GM18520 (cell line): ENCODE data around the gene FOXM1.
A peak's percentile ranks its signal among the peaks of the same experiment; 100 is the strongest.

Experiments
- ATAC-seq: cut with Tn5 transposase; IDR thresholded peaks from one replicate; pipeline ENCODE4 v1.9.1; 2021; ENCODE audit not compliant: unreplicated experiment

Gene FOXM1

DNA sequence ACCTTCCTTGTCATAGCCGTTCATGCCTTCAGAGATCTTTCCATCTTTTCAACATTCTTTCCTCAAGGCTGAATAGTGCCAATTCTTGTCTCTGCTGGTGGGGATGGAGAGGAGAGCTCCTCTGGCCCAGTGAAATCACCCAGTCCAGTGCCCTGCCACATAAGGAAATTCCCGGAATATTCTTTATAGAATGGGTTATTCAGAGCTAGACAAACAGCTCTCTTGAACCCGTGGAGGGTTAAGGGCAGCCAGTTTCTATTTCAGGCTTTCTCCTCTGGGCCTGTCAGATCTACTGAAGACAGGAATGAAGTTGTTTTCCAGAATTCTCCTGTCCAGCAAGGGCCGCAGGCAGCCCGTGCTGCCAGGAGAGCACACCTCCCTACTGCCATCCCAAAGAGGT is 34.0 kb downstream of the FOXM1 start:
- no peak for ATAC-seq

DNA sequence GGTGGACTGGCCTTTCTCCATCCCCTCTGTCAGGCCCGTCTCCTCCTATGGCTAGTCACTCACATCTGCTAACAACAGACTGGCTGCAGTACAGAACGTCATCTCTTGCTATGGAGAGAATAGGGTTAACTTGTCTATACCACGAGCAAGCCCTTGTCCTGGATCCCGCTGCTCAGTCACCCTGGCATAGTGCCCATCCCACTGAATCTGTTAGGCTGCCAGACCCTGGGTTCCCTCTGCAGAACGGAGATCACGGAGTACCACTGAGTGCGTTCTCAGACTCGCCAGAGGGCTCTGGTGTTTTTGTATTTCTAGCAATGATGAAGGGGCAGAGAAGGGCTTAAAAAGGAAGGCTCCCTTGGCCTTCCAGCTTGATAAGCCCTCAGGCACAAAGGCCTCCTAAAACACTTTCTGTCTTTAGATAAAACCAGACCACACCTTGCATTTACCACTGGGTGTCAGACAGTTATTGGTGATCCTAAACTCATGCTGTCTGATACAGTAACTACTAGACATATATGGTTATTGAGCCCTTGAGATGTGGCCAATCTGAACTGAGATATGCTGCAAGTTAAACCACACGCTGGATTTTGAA is 35.8 kb downstream of the FOXM1 start:
- no peak for ATAC-seq

DNA sequence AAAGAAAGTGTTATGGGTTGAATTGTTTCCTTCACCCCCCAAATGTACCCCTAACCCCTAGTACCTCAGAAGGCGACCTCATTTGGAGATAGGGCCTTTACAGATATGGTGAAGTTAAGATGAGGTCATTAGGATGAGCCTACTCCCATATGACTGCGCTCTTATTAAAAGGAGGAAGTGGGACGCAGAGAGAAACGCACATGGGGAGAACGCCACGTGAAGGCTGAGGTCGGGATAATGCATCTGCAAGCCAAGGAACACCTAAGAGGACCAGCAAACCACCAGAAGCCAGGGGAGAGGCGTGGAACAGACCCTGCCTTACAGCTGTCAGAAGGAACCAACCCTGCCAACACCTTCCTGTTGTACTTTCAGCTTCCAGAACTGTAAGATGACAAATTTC is 40.4 kb downstream of the FOXM1 start:
- ATAC-seq = no peak

DNA sequence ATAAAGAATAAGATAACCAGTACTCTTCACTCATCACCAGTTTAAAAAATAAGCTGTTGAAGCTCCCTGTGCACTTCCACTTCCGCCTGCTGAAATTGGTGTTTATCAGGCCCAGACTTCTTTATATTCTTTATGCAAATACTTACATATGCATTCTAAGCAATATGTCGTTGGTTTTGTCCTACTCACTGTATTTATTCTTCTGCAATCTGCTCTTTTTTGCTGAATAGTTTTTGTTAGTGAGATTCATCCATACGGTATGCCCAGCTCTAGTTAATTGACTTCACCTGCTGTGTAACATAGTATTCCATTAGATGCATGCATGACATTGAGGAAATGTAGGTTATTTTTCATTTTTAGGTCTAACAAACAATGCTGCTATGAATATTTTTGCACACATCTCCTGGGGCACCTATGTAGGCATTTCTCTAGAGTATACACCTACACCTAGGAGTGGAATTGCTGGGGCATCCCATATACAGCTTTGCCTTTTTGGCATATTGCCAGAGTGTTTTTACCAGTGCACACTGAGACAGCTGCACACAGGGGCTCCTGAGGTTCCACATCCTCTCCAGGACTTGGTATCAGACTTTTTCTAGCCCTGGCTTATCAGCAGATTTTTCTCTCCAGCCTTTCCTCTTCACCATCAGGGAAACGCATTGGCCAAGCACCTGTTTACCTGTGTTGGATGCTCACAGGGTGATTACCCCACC is 41.1 kb downstream of the FOXM1 start:
- ATAC-seq = no peak

DNA sequence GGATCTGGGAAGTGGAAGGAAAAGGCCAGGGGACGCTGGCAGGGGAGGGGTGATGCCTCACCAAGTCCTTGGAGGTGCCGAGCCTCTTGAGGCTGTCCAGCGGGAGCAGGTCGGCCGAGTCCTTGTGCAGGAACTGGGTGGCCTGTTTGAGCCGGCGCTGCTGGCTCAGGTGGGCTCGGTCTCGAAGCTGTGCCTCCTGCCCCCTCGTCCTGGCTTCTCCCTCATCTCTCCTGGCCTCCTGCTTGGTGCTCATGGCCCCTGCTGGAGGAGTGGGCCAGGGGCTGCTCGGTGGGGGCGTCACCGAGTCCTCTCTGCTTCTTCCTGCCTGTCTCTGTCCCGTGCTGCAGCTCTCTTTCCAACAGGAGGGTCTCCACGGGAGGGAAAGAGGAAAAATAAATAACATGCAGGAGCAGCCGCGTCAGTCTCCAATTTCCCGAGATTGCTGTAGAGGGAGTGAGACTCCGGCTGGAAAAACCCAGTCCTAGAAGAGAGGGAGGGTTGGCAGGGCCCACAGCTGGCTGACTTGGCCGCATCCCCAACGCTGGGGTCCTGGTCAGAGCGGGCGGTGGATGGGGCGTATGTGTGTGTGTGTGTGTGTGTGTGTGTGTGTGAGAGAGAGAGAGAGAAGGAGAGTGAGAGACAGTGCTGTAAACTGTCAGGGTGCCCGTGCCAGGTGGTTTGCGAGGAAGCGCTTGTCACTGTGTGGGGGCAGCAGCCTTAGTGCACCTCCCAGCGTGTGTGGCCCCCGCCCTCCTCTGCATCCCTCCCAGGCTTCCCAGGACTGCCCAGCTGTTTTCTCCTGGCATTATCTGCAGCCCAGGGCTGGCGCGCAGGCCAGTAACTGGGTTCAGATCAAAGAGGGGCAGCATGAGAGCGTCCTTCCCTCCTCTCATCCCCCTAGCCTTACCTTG is 42.1 kb downstream of the FOXM1 start, which contains the start of gene NRIP2:
Gene NRIP2, minus strand, starts transcription at position 455 of the 911 bp plus-strand sequence. Its CDS starts 52 bp downstream, at position 403.
- no peak for ATAC-seq

DNA sequence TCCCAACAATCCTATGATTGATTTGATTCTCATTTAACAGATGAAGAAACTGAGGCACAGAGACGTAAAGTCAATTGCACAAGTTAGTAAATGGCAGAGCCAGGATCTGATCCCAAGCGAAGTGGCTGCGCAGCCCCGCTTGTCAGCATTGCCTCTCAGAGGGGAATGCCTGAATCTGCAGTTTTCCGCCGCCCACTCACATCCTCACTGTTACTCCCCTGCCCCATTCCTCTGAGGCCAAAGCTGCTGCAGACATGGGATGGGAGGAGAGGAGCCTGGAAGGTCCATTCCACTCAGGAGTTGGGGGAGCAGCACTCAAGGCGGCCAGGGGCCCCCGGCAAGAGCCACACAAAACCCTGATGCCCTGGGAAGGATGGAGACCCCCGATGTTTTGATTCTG is 43.2 kb downstream of the FOXM1 start:
- no peak for ATAC-seq

DNA sequence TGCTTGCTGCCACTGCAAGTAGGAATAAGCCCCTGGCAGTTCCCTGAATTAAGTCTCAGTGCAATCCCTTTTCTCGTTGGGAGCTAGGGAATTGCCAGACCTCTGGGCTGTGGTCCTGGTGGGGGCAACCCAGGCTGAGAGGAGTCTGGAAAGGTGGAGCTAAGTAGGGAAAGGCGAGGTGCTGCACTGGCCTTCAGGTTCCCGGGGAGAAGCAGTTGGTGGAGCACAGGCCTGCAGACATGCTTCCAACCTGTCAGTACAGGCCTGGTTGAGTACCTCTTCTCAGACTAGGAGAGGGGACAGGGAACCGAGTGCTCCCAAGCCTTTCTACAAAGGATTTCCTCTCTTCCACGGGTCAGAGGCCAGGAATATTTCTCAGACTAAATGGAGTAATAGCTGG is 43.6 kb downstream of the FOXM1 start:
- ATAC-seq = no peak

DNA sequence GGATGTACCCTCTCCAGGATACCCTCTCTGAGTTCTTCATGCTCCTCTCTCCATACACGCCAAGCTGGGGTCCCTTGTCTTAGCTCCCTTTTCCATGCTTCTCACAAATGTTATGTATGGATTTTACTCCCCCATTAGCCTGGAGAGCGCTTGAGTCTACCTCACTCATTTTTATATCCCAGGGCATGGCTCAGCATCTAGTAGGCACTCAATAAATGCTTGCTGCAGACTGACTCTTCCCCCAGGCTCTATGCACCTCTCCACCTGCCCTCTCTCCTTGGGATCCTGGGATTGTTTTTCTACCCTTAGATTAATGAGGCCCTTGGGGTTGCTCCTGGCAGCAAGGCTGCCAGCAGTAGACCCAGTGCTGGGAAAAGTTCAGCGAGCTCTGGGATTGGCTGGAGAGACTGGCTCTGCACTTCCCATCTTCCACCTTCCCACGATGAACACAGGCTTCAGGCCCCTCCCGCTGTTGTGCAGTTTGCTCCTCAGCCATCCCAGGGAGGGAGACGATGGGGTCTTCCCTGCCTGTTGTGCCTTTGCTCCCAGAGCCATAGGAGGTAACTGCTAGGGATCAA is 44.3 kb downstream of the FOXM1 start:
- no peak for ATAC-seq

DNA sequence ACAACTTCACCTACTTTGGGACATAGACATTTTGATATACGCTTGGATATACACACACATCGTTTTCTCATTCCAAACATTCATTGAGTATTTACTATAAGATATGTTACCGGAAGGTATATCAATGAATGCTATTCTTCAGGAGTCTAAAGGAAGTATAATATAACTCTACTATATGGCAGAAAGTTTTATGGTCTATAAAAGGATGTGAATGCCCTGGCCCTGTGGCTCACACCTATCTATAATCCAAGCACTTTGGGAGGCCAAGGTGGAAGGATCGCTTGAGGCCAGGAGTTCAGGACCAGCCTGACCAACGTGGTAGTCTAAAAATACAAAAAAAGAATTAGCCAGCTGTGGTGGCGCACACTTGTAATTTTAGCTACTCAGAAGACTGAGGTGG is 47.7 kb downstream of the FOXM1 start:
- ATAC-seq = no peak

DNA sequence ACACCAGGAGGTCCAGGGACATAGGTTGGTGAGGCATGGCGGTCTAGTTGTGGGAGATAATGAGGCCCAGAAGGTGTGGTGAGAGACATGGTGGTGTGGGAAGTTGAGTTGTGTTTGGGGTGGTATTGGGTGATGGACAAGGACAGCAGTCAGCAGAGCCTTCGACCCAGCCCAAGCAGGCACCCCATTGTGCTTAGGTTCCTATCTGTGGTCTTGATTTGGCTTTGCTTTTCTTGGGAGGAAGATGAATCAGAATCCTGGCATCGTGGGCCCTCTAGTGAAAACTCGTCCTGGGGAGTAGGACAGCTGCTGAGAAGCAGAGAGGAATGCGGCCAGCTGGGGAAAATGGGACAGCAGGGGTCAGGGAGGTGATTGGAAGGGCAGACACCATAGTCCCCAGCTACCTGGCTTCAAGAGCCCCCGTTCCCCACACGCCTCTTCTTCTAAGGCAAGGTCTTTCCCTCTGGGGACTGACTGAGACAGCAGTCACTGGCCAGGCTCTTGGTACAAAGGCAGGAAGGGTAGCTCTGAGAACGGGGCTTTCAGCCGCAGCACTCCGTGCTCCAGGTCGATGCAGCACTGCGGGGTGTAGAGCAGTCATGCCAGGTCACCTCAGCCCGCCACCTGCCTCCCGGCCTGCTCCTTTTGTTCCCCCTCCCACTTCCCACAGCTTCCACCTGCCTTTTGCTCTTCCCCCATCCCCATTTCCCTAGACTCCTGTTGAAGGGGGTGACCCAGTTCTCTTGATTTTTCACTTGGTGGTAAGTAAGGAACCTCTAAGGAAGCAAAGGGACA is 50.1 kb downstream of the FOXM1 start:
- no peak for ATAC-seq

DNA sequence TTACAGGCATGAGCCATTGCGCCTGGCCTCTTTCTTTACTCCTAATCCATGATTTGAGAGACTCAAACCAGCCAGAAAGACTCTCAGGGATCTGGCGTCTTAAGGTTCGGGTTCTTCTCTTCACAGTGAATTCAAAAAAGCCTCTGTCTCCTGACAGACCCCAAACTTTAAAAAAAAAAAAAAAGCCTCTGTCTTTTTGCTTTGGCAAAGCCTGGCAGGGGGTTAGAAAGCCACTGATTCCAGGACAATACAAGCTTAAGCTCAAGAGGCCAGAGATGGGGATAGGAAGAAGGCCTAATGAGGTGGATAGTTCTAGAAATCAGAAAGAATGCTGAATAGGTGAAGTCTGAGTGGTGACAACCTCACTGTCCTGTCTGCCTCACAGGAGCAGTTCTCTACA is 50.9 kb downstream of the FOXM1 start:
- ATAC-seq = no peak

DNA sequence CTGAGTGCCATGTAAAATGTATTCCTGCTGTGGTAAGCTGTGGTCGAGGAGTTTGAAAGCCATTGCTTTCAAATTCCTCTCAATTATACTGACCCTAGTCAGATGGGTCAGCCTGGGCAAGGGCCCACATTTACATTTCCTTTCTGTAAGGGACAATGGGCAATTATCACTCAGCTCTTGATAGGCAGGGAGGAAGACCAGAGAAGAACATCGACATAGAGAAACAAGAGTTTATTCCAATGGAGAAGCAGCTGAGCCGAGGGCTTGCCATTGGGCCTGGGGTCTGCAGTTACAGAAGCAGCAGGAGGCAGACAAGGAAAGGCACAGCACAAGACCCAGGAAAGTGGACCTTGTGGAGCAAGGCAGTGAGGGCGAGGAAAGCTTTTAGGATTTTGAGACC is 51.8 kb downstream of the FOXM1 start:
- no peak for ATAC-seq

DNA sequence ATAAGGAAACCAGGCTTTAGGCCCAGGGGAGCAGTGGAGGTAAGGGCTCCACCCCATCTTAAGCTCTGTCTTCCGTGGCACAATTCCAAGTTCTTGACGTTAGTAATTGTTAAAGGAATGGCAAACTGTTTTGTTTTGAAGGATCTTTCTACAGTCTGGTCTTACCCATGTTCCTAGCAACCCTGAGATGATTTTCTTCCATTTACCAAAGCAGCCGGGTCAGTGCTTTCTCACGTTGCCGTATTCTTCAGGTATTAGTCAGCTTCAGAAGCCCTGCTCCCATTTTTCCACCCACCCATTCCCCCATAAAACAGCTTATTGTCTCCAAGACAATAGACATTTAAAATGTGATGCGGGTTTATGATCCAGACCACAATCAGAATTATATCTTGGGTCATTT is 52.4 kb downstream of the FOXM1 start:
- no peak for ATAC-seq

DNA sequence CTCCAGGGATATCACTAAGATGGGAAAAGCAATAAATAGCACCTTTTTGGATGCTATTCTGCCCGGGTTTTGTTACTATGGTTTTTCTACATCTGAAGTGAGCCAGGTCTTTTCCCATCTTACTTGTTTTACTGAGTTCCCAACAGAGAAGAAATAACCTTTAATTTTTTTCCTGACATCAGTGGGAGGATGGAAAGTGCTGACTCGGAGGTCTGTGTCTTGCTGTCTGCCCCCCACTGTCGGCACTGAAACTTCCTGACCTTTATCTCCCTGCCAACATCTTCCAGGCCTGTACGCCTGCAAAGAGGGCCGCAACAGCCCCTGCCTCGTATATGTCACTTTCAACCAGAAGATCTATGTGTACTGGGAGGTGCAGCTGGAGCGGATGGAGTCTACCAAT is 53.5 kb downstream of the FOXM1 start:
- no peak for ATAC-seq

DNA sequence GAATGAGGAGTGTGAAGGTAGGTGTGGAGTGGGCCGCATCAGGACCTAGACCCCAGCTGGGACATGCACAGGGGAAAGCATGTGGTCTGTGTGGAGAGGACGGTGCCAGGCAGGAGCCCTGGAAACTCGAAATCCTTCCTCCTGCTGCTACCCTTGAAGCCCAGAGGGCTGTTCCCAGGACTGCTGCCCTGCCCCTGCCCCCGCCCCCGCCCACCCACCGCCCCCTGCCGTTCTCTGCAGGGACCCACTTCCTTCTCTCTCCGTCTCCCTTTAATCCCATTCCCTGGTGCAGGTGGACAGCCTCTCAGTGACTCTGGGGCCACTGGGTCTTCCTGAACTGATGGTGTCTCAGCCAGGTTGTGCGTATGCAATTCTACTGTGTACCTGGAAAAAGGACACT is 56.5 kb downstream of the FOXM1 start:
- ATAC-seq = no peak

DNA sequence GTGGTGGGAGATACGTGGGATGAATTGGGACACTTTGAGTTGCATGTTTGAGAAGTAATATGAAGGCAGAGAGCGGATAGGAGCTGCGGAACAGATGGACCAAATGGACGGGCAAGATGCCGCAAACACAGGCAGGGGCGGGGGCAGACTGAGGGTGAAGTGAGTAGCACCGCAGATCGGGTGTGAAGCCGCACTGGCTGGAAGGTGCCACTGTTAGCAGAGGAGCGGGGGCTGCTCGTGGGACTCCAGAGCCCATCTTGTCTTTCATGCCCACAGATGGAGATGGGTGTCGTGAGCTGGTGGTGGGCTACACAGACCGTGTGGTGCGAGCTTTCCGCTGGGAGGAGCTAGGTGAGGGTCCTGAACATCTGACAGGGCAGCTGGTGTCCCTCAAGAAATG is 57.2 kb downstream of the FOXM1 start:
- ATAC-seq = no peak

DNA sequence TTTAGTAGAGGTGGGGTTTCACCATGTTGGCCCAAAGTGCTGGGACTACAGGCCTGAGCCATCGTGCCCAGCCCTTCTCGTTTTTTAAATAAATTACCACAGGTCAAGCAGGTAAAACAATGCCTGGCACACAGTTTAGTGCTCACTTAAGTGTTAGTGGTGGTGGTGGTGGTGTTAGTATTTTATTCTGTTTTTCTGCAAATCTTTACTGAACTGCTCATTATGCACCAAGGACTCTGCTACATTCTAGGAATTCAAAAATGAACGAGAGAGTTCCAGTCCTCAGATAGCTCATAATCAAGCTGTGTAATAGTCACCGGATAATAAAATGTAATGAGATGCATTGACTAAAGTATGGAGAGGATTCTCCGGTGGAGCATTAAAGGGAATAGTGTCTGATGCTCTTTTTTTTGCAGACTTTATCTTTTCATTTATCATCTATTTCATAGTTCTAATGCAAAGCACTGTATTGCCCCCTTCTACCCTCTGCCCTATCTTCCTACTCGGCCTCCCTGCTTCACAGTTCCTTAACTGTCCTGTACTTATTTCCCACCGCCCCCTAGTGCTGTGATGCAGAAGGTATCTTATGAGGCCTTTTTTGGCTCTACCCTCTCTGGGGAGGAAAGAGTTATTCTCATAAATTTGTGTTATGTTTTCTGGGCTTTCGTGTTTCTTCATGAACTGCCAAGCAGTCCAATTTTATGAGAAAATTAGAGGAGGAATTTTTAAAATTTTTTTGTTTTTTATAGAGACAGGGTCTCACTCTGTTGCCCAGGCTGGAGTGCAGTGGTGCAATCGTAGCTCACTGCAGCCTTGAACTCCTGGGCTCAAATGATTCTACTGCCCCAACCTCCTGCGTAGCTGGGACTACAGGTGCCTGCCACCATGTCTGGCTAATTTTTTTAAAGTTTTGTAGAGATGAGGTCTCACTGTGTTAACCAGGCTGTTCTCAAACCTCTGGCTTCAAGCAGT is 63.5 kb downstream of the FOXM1 start:
- ATAC-seq = no peak

DNA sequence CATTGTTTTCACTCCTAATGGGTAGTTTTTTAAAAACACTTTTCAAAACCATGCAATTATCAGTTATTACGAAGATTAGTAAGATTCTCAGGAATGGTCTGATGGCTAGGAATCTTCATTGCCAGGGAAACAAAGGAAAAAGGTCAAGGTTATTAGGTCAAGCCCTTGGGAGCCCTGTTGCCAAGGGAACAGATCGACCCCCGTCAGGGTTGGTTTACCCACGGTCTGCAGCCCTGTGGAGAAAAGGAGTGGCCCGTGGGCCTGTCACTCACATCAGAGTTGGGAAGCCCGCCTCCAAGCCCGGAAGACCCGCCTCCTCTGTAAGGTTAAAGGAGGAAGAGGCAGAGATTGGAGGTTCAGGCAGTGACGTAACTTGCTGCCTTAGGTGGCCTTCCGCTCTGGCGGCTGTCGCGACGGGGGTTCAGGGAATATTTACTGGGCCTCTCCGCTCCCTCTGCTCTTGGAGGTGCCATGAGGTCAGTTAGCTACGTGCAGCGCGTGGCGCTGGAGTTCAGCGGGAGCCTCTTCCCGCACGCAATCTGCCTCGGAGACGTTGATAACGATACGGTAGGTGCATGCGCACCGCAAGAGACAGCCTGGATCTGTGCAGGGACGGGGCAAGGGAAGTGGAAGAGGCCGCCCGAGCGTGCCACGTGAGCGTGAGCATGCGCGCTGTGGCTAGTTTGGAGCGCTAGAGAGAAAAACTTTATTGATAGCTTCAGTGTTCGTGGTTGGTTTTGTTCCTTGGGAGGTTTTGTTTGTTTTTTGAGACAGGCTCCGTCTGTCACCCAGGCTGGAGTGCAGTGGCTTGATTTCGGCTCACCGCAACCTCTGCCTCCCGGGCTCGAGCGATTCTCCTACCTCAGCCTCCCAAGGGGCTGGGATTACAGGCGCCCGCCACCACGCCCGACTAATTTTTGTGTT is 64.4 kb downstream of the FOXM1 start, which contains the start of gene ITFG2:
Gene ITFG2, plus strand, starts transcription at position 379 of the 924 bp plus-strand sequence. Its CDS starts 93 bp downstream, at position 472.
- peak; percentile 87 for ATAC-seq
